Endothelial cell of umbilical vein (primary cell): ENCODE results near the gene JSRP1. TPM values are rescaled to one million over a fixed set of nuclear protein-coding genes. Genes with fewer than 3 reads are reported as not detected.
A peak's percentile ranks its signal among the peaks of the same experiment; 100 is the strongest.

ENCODE experiments used
- BruUV-seq: library from RNA; stranded (reverse); fragments of 400-500 nt; replicated peaks from 2 replicates; lab custom pipeline; 2021; lab: Mats Ljungman, UMichigan
- CTCF ChIA-PET: fragments of 300-600, 350-600 bp; sonication (Branson Sonifier 250); formaldehyde crosslinking; loops from one replicate; lab custom pipeline; 2021; ENCODE audit warnings: antibody characterized with exemption, inconsistent platforms; lab: Charles Lee
- POLR2A ChIA-PET: fragments of 300-600, 350-600 bp; sonication (Branson Sonifier 250); formaldehyde crosslinking; loops from one replicate; lab custom pipeline; 2021; ENCODE audit warnings: antibody characterized with exemption, inconsistent platforms; lab: Charles Lee
- DNase-seq: peaks from one replicate; pipeline ENCODE4 v3.0.0-alpha.2; 2011; ENCODE audit warnings: low read depth, low spot score
- FAIRE-seq: peaks from 2 replicates; lab custom pipeline; 2011; peaks lifted over from hg19 to GRCh38; lab: Jason Lieb, UNC
- H2AFZ ChIP-seq: 2 replicates; pipeline ENCODE4 v1.6.0; 2012; ENCODE audit warnings: low read depth, low read length, control low read depth, inconsistent platforms
- H3K27ac ChIP-seq: 2 replicates; pipeline ENCODE4 v1.5.1; 2011; ENCODE audit warnings: low read depth, mild to moderate bottlenecking, control low read depth, low read length, moderate library complexity; ENCODE audit not compliant: insufficient read depth
- H3K27me3 ChIP-seq, 2 experiments: 2 replicates each; pipeline versions ENCODE4 v1.6.0 to v1.6.1; 2011; ENCODE audit warnings: low read length in 2 of 2, mixed read lengths in 1 of 2; ENCODE audit not compliant: control insufficient read depth in 2 of 2, insufficient read depth in 2 of 2
- H3K36me3 ChIP-seq, 2 experiments: 2 replicates in 1 of 2; 3 replicates in 1 of 2; pipeline ENCODE4 v1.5.1; 2011; ENCODE audit warnings: low read length in 2 of 2, mild to moderate bottlenecking in 1 of 2, moderate library complexity in 1 of 2; ENCODE audit not compliant: control insufficient read depth in 2 of 2, insufficient read depth in 2 of 2; ENCODE audit errors: extremely low read depth in 1 of 2
- H3K4me1 ChIP-seq: 3 replicates; pipeline ENCODE4 v1.5.1; 2011; ENCODE audit warnings: mild to moderate bottlenecking, low read length; ENCODE audit not compliant: control insufficient read depth, insufficient read depth; ENCODE audit errors: extremely low read depth
- H3K4me2 ChIP-seq: 2 replicates; pipeline ENCODE4 v1.6.1; 2011; ENCODE audit warnings: low read length, control low read depth, mixed read lengths; ENCODE audit not compliant: insufficient read depth
- H3K4me3 ChIP-seq, 3 experiments: fragments of 200-600 bp in 1 of 3; sonication (generic), shearing (Covaris generic) in 1 of 3; replicated peaks in 1 of 3; 2 replicates each; pipeline ENCODE4 v1.5.1; 2011 to 2016; ENCODE audit warnings: control low read depth in 3 of 3, low read length in 3 of 3, mild to moderate bottlenecking in 2 of 3, inconsistent platforms in 1 of 3, low read depth in 1 of 3, moderate library complexity in 1 of 3; ENCODE audit not compliant: insufficient read depth in 1 of 3
- H3K79me2 ChIP-seq: 2 replicates; pipeline ENCODE4 v1.6.0; 2012; ENCODE audit warnings: low read length, inconsistent platforms; ENCODE audit not compliant: control insufficient read depth, insufficient read depth
- H3K9ac ChIP-seq: replicated peaks from 2 replicates; pipeline ENCODE3; 2011; ENCODE audit warnings: low read length, control low read depth; ENCODE audit not compliant: insufficient read depth; ENCODE audit errors: extremely low read depth
- H3K9me1 ChIP-seq: replicated peaks from 3 replicates; pipeline ENCODE4 v1.6.0; 2011; ENCODE audit warnings: mild to moderate bottlenecking, low read length; ENCODE audit not compliant: control insufficient read depth, insufficient read depth; ENCODE audit errors: extremely low read depth
- H3K9me3 ChIP-seq: replicated peaks from 2 replicates; pipeline ENCODE4 v1.5.1; 2012; ENCODE audit warnings: low read length, inconsistent platforms; ENCODE audit not compliant: control insufficient read depth, insufficient read depth
- H4K20me1 ChIP-seq: replicated peaks from 2 replicates; pipeline ENCODE3; 2011; ENCODE audit warnings: mild to moderate bottlenecking, low read length; ENCODE audit not compliant: control insufficient read depth, insufficient read depth; ENCODE audit errors: extremely low read depth
- EZH2 ChIP-seq: IDR thresholded peaks from 2 replicates; pipeline ENCODE4 v1.6.1; 2012; ENCODE audit warnings: borderline replicate concordance, low read depth, mild to moderate bottlenecking, moderate library complexity, low read length, inconsistent platforms; ENCODE audit not compliant: severe bottlenecking
- FOS ChIP-seq: IDR thresholded peaks from 2 replicates; pipeline ENCODE4 v1.6.1; 2011; ENCODE audit warnings: mild to moderate bottlenecking, low read length, moderate library complexity, borderline replicate concordance; ENCODE audit not compliant: insufficient read depth
- GATA2 ChIP-seq: IDR thresholded peaks from 2 replicates; pipeline ENCODE4 v1.7.0; 2011; ENCODE audit warnings: low read depth, mild to moderate bottlenecking, moderate library complexity, mixed read lengths, low read length; ENCODE audit not compliant: insufficient read length, insufficient read depth
- JUN ChIP-seq: IDR thresholded peaks from 2 replicates; pipeline ENCODE4 v1.6.1; 2011; ENCODE audit warnings: borderline replicate concordance, low read depth; ENCODE audit not compliant: insufficient read length, insufficient read depth
- MAX ChIP-seq: IDR thresholded peaks from 2 replicates; pipeline ENCODE4 v1.6.1; 2011; ENCODE audit not compliant: insufficient read depth, insufficient read length
- MYC ChIP-seq: IDR thresholded peaks from one replicate; pipeline ENCODE4 v1.6.1; 2011; ENCODE audit warnings: mild to moderate bottlenecking, low read depth, low read length
- POLR2A ChIP-seq: IDR thresholded peaks from 2 replicates; pipeline ENCODE4 v1.6.1; 2012; ENCODE audit warnings: low read depth, mild to moderate bottlenecking, control low read depth, low read length
- POLR2AphosphoS5 ChIP-seq: IDR thresholded peaks from 2 replicates; pipeline ENCODE4 v1.6.1; 2012; ENCODE audit warnings: low read depth, mild to moderate bottlenecking, control low read depth, low read length, moderate library complexity; ENCODE audit not compliant: insufficient read depth
- dilution Hi-C: fragments of 300-500 bp; cut with MboI; formaldehyde crosslinking; loops from one replicate; pipeline ENCODE4 v1.15.0; 2019; ENCODE audit warnings: low sequenced_read_pairs; ENCODE audit not compliant: extremely low pct_ligation_motif_present
- intact Hi-C: fragments of 100-400 bp; cut with micrococcal nuclease; formaldehyde crosslinking; loops from one replicate; pipeline ENCODE4 v1.10.0; 2022
- polyA plus RNA-seq, 4 experiments: library from polyadenylated mRNA; depleted of rRNA in 3 of 4; stranded (reverse) in 3 of 4; unstranded in 1 of 4; fragments of >200 nt; gene quantifications; 2 replicates each; pipeline versions ENCODE4 v1.2.1 to v1.2.3, GENCODE V29; 2011 to 2012; ENCODE audit warnings: missing spikeins in 1 of 4
- total RNA-seq: library from RNA; stranded (reverse); gene quantifications from 2 replicates; pipeline ENCODE4 v1.2.3, GENCODE V29; 2021
- TF ChIP-seq, protein P1 (sequence below), 2 donors: IDR thresholded peaks; 1 replicate in 1 of 2; 2 replicates in 1 of 2; pipeline ENCODE4 v1.5.1; 2011; ENCODE audit warnings: low read length in 2 of 2, mild to moderate bottlenecking in 2 of 2, moderate library complexity in 2 of 2, control low read depth in 1 of 2, inconsistent platforms in 1 of 2, low read depth in 1 of 2; ENCODE audit not compliant: insufficient read depth in 1 of 2; ENCODE audit errors: extremely low read depth in 1 of 2

JSRP1 gene
- total and polyA plus RNA-seq, 2 donors (not counting 3 experiments of a cell fraction or from before 2014, with no cell fraction given), result not detected

DNA sequence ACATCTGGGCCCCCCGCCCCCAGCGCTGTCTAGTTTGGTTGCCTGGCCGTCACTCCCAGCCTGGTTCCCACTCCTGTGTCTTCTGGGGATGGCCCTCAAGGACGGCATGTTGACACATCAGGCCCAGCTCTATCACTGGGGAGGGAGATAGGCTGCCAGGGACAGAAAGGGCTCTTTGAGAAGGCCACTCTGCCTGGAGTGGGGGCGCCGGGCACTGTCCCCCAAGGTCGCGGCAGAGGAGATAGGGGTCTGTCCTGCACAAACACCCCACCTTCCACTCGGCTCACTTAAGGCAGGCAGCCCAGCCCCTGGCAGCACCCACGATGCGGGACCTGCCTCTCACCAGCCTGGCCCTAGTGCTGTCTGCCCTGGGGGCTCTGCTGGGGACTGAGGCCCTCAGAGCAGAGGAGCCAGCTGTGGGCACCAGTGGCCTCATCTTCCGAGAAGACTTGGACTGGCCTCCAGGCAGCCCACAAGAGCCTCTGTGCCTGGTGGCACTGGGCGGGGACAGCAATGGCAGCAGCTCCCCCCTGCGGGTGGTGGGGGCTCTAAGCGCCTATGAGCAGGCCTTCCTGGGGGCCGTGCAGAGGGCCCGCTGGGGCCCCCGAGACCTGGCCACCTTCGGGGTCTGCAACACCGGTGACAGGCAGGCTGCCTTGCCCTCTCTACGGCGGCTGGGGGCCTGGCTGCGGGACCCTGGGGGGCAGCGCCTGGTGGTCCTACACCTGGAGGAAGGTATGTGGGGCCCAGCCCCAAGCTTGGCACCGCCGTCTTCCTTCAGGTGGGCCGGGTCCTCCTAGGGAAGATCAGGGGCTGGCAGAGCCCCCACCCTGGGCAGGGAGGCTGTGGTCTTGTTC, 7.0 kb downstream of the JSRP1 start, which contains the start of gene AMH:
TSS of gene AMH (plus strand) at position 314 of the 857 bp plus-strand sequence. CDS start at position 324, 10 bp downstream.
- POLR2A ChIA-PET, result no interaction called here
- no TSS peak for BruUV-seq

DNA sequence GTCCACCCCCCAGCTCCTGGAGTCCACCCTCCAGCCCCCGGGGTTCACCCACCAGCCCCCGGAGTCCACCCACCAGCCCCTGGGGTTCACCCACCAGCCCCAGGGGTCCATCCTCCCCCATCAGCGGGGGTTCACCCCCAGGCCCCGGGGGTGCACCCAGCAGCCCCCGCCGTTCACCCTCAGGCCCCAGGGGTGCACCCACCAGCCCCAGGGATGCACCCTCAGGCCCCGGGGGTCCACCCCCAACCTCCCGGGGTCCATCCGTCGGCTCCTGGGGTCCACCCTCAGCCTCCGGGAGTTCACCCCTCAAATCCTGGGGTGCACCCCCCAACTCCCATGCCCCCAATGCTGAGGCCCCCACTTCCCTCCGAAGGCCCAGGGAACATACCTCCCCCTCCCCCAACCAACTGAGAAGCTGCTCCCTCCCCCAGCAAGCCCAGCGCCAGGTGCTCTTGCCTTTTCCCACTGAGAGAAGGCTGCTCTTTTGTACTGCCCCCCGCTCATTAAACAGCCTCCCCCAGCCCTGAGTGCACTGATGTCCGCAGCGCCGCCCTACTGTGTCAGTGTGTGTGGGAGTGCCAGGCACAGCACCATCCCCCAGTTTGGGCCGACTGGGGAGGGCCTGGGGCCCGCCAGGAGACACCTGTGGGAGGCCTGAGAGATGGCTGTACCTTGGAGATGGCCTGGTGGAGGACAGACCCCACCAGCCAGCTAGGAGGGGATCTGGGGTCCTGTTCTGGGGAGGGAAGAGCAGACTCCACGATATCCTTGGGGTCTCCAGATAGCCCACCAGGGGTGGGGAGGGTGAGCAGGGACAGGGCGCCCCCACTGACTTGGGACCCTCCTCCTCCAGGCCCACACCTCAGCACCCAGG, 7.8 kb downstream of the JSRP1 start:
- H3K4me2 ChIP-seq, result no peak overlapping the region
- H4K20me1 ChIP-seq, result no peaks in the 10 kb centered on the region
- H3K27me3 ChIP-seq, result peaks cover 18 to 34% of the 10 kb centered on the region in 2 experiments
- H3K27ac ChIP-seq, result no peak overlapping the region
- no peak for FAIRE-seq
- dilution Hi-C loops, result no loop called here
- intact Hi-C loops, result no loop called here
- H2AFZ ChIP-seq, result no peak overlapping the region
- ChIA-PET POLR2A (no interaction called here), CTCF (interaction anchor here (1.5 to 2.1 kb wide), 2 partner anchors 9 to 13 kb away, joined by 5 to 6 read pairs; partner anchors contain the start of gene PLEKHJ1)
- no peak overlapping the region for H3K9ac ChIP-seq
- BruUV-seq, result TSS peak; percentile 81
- H3K9me1 ChIP-seq, result no peaks in the 10 kb centered on the region
- no peak overlapping the region for H3K4me3 ChIP-seq
- peaks cover 15% of the 10 kb centered on the region for H3K4me1 ChIP-seq
- no peaks in the 10 kb centered on the region for H3K9me3 ChIP-seq
- DNase-seq, result no peak
- peaks cover 23 to 47% of the 10 kb centered on the region in 2 experiments for H3K36me3 ChIP-seq
- peaks cover 10% of the 10 kb centered on the region for H3K79me2 ChIP-seq
- no peak for TF ChIP-seq FOS
- no peak for TF ChIP-seq EZH2
- TF ChIP-seq MAX, result no peak
- TF ChIP-seq POLR2AphosphoS5, result no peak
- TF ChIP-seq, protein P1, sequence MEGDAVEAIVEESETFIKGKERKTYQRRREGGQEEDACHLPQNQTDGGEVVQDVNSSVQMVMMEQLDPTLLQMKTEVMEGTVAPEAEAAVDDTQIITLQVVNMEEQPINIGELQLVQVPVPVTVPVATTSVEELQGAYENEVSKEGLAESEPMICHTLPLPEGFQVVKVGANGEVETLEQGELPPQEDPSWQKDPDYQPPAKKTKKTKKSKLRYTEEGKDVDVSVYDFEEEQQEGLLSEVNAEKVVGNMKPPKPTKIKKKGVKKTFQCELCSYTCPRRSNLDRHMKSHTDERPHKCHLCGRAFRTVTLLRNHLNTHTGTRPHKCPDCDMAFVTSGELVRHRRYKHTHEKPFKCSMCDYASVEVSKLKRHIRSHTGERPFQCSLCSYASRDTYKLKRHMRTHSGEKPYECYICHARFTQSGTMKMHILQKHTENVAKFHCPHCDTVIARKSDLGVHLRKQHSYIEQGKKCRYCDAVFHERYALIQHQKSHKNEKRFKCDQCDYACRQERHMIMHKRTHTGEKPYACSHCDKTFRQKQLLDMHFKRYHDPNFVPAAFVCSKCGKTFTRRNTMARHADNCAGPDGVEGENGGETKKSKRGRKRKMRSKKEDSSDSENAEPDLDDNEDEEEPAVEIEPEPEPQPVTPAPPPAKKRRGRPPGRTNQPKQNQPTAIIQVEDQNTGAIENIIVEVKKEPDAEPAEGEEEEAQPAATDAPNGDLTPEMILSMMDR (IDR thresholded peaks at IDR 0.05; ENCODE audit: extremely low read depth in 1 of 2, insufficient read depth in 1 of 2, low read depth in 1 of 2, low read length in 2 of 2), result no peak
- TF ChIP-seq JUN, result no peak
- TF ChIP-seq MYC, result no peak
- no peak for TF ChIP-seq GATA2
- TF ChIP-seq POLR2A, result no peak

More for the DNA sequence above, 7.0 kb downstream of the JSRP1 start, which contains the start of gene AMH:
- DNase-seq (no peak), FAIRE-seq (no peak)
- intact Hi-C loops (no loop called here), dilution Hi-C loops (no loop called here)
- no peak within 1 kb of the TSS for H3K9ac ChIP-seq
- peaks cover 16% of the 10 kb centered on the region for H3K4me1 ChIP-seq
- peaks cover 2% of the 10 kb centered on the region for H3K79me2 ChIP-seq
- no peaks in the 10 kb centered on the region for H4K20me1 ChIP-seq
- no peak within 1 kb of the TSS for H3K27ac ChIP-seq
- peaks cover 22 to 40% of the 10 kb centered on the region in 2 experiments for H3K27me3 ChIP-seq
- CTCF ChIA-PET, result interaction anchor here (1.5 to 2.1 kb wide), 4 partner anchors 10 to 93 kb away, joined by 5 to 7 read pairs (median 6); partner anchors contain the start of gene PLEKHJ1
- no peak within 1 kb of the TSS for H3K4me2 ChIP-seq
- H3K4me3 ChIP-seq, result no peak within 1 kb of the TSS
- no peaks in the 10 kb centered on the region for H3K9me1 ChIP-seq
- H3K36me3 ChIP-seq, result peaks cover 15 to 38% of the 10 kb centered on the region in 2 experiments
- H3K9me3 ChIP-seq, result no peaks in the 10 kb centered on the region
- no peak within 1 kb of the TSS for H2AFZ ChIP-seq
- TF ChIP-seq MYC, result no peak
- peak; percentile 54 for TF ChIP-seq POLR2AphosphoS5
- TF ChIP-seq GATA2, result no peak
- peak; percentile 20 for TF ChIP-seq POLR2A
